H1 (cell line): ENCODE data around the gene KCNH1. TPM values are rescaled to one million over a fixed set of nuclear protein-coding genes. Genes with fewer than 3 reads are reported as not detected.

Experiments used
- CTCF ChIA-PET: fragments of 300-600 bp; sonication (Branson Sonifier 250); formaldehyde crosslinking; loops from one replicate; lab custom pipeline; 2021; ENCODE audit not compliant: partially characterized antibody; lab: Charles Lee
- POLR2A ChIA-PET: fragments of 300-600 bp; sonication (Branson Sonifier 250); formaldehyde crosslinking; loops from one replicate; lab custom pipeline; 2021; ENCODE audit warnings: inconsistent platforms; ENCODE audit not compliant: partially characterized antibody; lab: Charles Lee
- DNase-seq, 2 experiments: peaks; one replicate each; pipeline versions ENCODE4 v3.0.0 to v3.0.0-alpha.2; 2010 to 2022; ENCODE audit warnings: low spot score in 2 of 2, low read depth in 1 of 2, mixed read lengths in 1 of 2
- FAIRE-seq: peaks from 2 replicates; lab custom pipeline; 2011; peaks lifted over from hg19 to GRCh38; lab: Jason Lieb, UNC
- H2AFZ ChIP-seq: 2 replicates; pipeline ENCODE4 v1.8.1; 2012; ENCODE audit warnings: low read length, inconsistent platforms
- H2AK5ac ChIP-seq: 2 replicates; pipeline ENCODE4 v1.6.1; 2013; ENCODE audit warnings: low read depth, low read length
- H2BK120ac ChIP-seq: replicated peaks from 2 replicates; pipeline ENCODE3; 2013; ENCODE audit warnings: low read depth, low read length, inconsistent platforms
- H2BK12ac ChIP-seq: 2 replicates; pipeline ENCODE4 v1.6.1; 2013; ENCODE audit warnings: low read depth, low read length
- H2BK15ac ChIP-seq: 2 replicates; pipeline ENCODE4 v1.6.1; 2013; ENCODE audit warnings: low read length
- H2BK20ac ChIP-seq: 2 replicates; pipeline ENCODE4 v1.6.1; 2013; ENCODE audit warnings: low read length
- H2BK5ac ChIP-seq: 2 replicates; pipeline ENCODE4 v1.6.1; 2013; ENCODE audit warnings: low read depth, low read length
- H3K14ac ChIP-seq: 2 replicates; pipeline ENCODE4 v1.6.1; 2013; ENCODE audit warnings: inconsistent platforms; ENCODE audit not compliant: insufficient read length
- H3K18ac ChIP-seq: 2 replicates; pipeline ENCODE4 v1.6.1; 2013; ENCODE audit warnings: low read length; ENCODE audit errors: extremely low read depth
- H3K23ac ChIP-seq: 2 replicates; pipeline ENCODE4 v1.6.1; 2013; ENCODE audit warnings: inconsistent platforms; ENCODE audit not compliant: insufficient read length
- H3K23me2 ChIP-seq: 2 replicates; pipeline ENCODE4 v1.6.1; 2013; ENCODE audit warnings: low read depth, low read length
- H3K27ac ChIP-seq: 2 replicates; pipeline ENCODE4 v1.6.1; 2011; ENCODE audit warnings: low read depth, low read length, inconsistent platforms
- H3K27me3 ChIP-seq, 4 experiments: replicated peaks in 1 of 4; 1 replicate in 1 of 4; 2 replicates in 3 of 4; pipeline versions ENCODE4 v1.6.1 to v1.8.1; 2011 to 2013; ENCODE audit warnings: low read length in 3 of 4, mild to moderate bottlenecking in 3 of 4, inconsistent platforms in 2 of 4, mixed read lengths in 2 of 4, moderate library complexity in 1 of 4; ENCODE audit not compliant: control insufficient read depth in 3 of 4, insufficient read depth in 3 of 4; ENCODE audit errors: extremely low read depth in 1 of 4
- H3K36me3 ChIP-seq, 4 experiments: 2 replicates each; pipeline versions ENCODE4 v1.6.1 to v1.8.1; 2011 to 2013; ENCODE audit warnings: mild to moderate bottlenecking in 4 of 4, low read length in 3 of 4, moderate library complexity in 2 of 4, control low read depth in 1 of 4, inconsistent platforms in 1 of 4; ENCODE audit not compliant: insufficient read depth in 4 of 4, control insufficient read depth in 2 of 4
- H3K4ac ChIP-seq: replicated peaks from 2 replicates; pipeline ENCODE3; 2013; ENCODE audit warnings: low read length, low read depth, mixed read lengths, inconsistent platforms; ENCODE audit not compliant: insufficient read length
- H3K4me1 ChIP-seq, 4 experiments: replicated peaks in 1 of 4; 1 replicate in 1 of 4; 2 replicates in 3 of 4; pipeline versions ENCODE4 v1.6.1 to v1.8.1; 2011 to 2013; ENCODE audit warnings: low read length in 3 of 4, inconsistent platforms in 2 of 4, mixed read lengths in 1 of 4; ENCODE audit not compliant: insufficient read depth in 4 of 4, control insufficient read depth in 3 of 4
- H3K4me2 ChIP-seq, 2 experiments: 2 replicates each; pipeline versions ENCODE4 v1.6.1 to v1.8.1; 2011 to 2013; ENCODE audit warnings: low read depth in 2 of 2, low read length in 2 of 2, control low read depth in 1 of 2, inconsistent platforms in 1 of 2, mild to moderate bottlenecking in 1 of 2; ENCODE audit not compliant: insufficient read depth in 1 of 2
- H3K4me3 ChIP-seq, 4 experiments: fragments of 200-600, 300-600 bp in 1 of 4; sonication (generic), shearing (Covaris generic), sonication (Bioruptor Twin) in 1 of 4; 2 replicates each; pipeline versions ENCODE4 v1.5.1 to v1.8.1; 2011 to 2016; ENCODE audit warnings: low read length in 4 of 4, low read depth in 3 of 4, control low read depth in 2 of 4, inconsistent platforms in 2 of 4, mild to moderate bottlenecking in 2 of 4, mixed read lengths in 1 of 4, moderate library complexity in 1 of 4; ENCODE audit not compliant: insufficient read depth in 2 of 4; ENCODE audit errors: extremely low read depth in 1 of 4
- H3K56ac ChIP-seq: replicated peaks from 2 replicates; pipeline ENCODE3; 2013; ENCODE audit warnings: low read depth, mild to moderate bottlenecking, mixed read lengths, low read length, inconsistent platforms; ENCODE audit not compliant: insufficient read length
- H3K79me1 ChIP-seq: 2 replicates; pipeline ENCODE4 v1.6.1; 2013; ENCODE audit warnings: low read depth, low read length, control low read depth
- H3K79me2 ChIP-seq, 2 experiments: 2 replicates each; pipeline versions ENCODE4 v1.6.1 to v1.8.1; 2012 to 2013; ENCODE audit warnings: low read length in 2 of 2, mild to moderate bottlenecking in 2 of 2, inconsistent platforms in 1 of 2; ENCODE audit not compliant: insufficient read depth in 2 of 2, control insufficient read depth in 1 of 2
- H3K9ac ChIP-seq, 4 experiments: replicated peaks in 1 of 4; 1 replicate in 1 of 4; 2 replicates in 3 of 4; pipeline versions ENCODE4 v1.6.1 to v1.8.1; 2011 to 2013; ENCODE audit warnings: low read depth in 3 of 4, low read length in 3 of 4, control low read depth in 2 of 4, mild to moderate bottlenecking in 2 of 4, moderate library complexity in 2 of 4, inconsistent platforms in 1 of 4; ENCODE audit errors: extremely low read depth in 1 of 4
- H3K9me3 ChIP-seq, 2 experiments: 2 replicates each; pipeline versions ENCODE4 v1.6.1 to v1.8.1; 2012 to 2013; ENCODE audit warnings: mild to moderate bottlenecking in 2 of 2, moderate library complexity in 2 of 2, control low read depth in 1 of 2, inconsistent platforms in 1 of 2, low read depth in 1 of 2, low read length in 1 of 2, mixed read lengths in 1 of 2; ENCODE audit not compliant: insufficient read depth in 2 of 2
- H4K20me1 ChIP-seq, 2 experiments: replicated peaks in 1 of 2; 2 replicates each; pipeline versions ENCODE3 to v1.8.1; 2011 to 2013; ENCODE audit warnings: inconsistent platforms in 2 of 2, low read length in 2 of 2, mild to moderate bottlenecking in 1 of 2; ENCODE audit not compliant: insufficient read depth in 2 of 2, control insufficient read depth in 1 of 2
- H4K5ac ChIP-seq: 2 replicates; pipeline ENCODE4 v1.6.1; 2013; ENCODE audit warnings: low read length, low read depth, mixed read lengths, inconsistent platforms; ENCODE audit not compliant: insufficient read length
- H4K8ac ChIP-seq: 2 replicates; pipeline ENCODE4 v1.8.0; 2013; ENCODE audit warnings: mild to moderate bottlenecking, moderate library complexity, low read length, inconsistent platforms; ENCODE audit not compliant: insufficient read depth; ENCODE audit errors: extremely low read depth
- H4K91ac ChIP-seq: replicated peaks from 2 replicates; pipeline ENCODE3; 2013; ENCODE audit warnings: low read length, mixed read lengths, inconsistent platforms; ENCODE audit not compliant: insufficient read length
- CREB1 ChIP-seq: IDR thresholded peaks from 2 replicates; pipeline ENCODE4 v1.6.1; 2012; ENCODE audit warnings: inconsistent platforms
- GABPA ChIP-seq: IDR thresholded peaks from 2 replicates; pipeline ENCODE4 v1.6.1; 2011; ENCODE audit warnings: mild to moderate bottlenecking, low read length, moderate library complexity, borderline replicate concordance; ENCODE audit not compliant: insufficient read depth
- KDM1A ChIP-seq: fragments of 200-600, 300-600 bp; sonication (generic); IDR thresholded peaks from 2 replicates; pipeline ENCODE4 v1.7.1; 2016; ENCODE audit warnings: mild to moderate bottlenecking, low read length, borderline replicate concordance
- RBBP5 ChIP-seq: IDR thresholded peaks from 2 replicates; pipeline ENCODE4 v1.7.1; 2012; ENCODE audit warnings: low read depth, mild to moderate bottlenecking, inconsistent platforms, low read length, moderate library complexity, borderline replicate concordance
- polyA plus RNA-seq, 7 experiments: library from polyadenylated mRNA; depleted of rRNA in 3 of 7; stranded (reverse) in 5 of 7; unstranded in 2 of 7; fragments of >200 nt in 5 of 7; fragments of 200-250 nt in 2 of 7; gene quantifications; 1 replicate in 5 of 7; 2 replicates in 1 of 7; 4 replicates in 1 of 7; pipeline versions ENCODE4 v1.2.1 to v1.2.3, GENCODE V29; 2011 to 2013; ENCODE audit warnings: missing spikeins in 2 of 7, mixed read lengths in 2 of 7
- total RNA-seq: library from RNA; stranded (reverse); fragmentation: NEBNext Ultra II Directional; extraction: Animal tissue kit (Norgen Biotek cat#: 25700); gene quantifications from 2 replicates; pipeline ENCODE4 v1.2.1, GENCODE V29; 2021

The KCNH1 gene
- total and polyA plus RNA-seq, 2 of the 8 experiments (the other 6 are each of a cell fraction or from before 2014, with no cell fraction given) = 0.27 to 0.34 TPM

DNA sequence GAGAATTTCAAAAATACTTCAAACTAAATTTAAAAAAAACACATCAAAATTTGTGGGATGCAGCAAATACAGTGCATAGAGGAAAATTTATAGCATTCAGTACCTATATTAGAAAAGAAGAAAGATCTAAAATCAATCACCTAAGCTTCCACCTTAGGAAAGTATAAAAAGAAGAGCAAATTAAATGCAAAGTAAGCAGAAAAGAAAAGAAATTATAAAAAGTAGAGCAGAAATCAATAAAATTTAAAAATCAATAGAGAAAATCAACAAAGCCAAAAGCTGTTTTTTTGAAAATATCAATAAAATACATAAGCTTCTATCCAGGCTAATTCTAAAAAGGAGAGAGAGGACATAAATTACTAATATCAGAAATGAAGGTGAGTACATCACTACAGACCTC lies 255.4 kb downstream of the KCNH1 start:
- H3K23ac ChIP-seq = no peak overlapping the region
- H3K4me3 ChIP-seq = no peak overlapping the region
- CTCF ChIA-PET = no interaction called here
- no peak overlapping the region for H2BK20ac ChIP-seq
- no peak overlapping the region for H2AFZ ChIP-seq
- POLR2A ChIA-PET = no interaction called here
- H2AK5ac ChIP-seq = no peak overlapping the region
- no peaks in the 10 kb centered on the region for H3K9me3 ChIP-seq
- no peak for DNase-seq
- no peak overlapping the region for H3K18ac ChIP-seq
- H3K56ac ChIP-seq = no peak overlapping the region
- no peak overlapping the region for H2BK15ac ChIP-seq
- no peak overlapping the region for H2BK12ac ChIP-seq
- H3K9ac ChIP-seq = no peak overlapping the region
- H4K5ac ChIP-seq = no peak overlapping the region
- H3K14ac ChIP-seq = no peak overlapping the region
- H3K36me3 ChIP-seq = no peaks in the 10 kb centered on the region
- H2BK120ac ChIP-seq = no peak overlapping the region
- H4K91ac ChIP-seq = no peak overlapping the region
- no peaks in the 10 kb centered on the region for H3K4me1 ChIP-seq
- H3K27ac ChIP-seq = no peak overlapping the region
- no peak overlapping the region for H3K4ac ChIP-seq
- H3K79me1 ChIP-seq = no peaks in the 10 kb centered on the region
- H3K4me2 ChIP-seq = no peak overlapping the region
- no peak for TF ChIP-seq RBBP5
- TF ChIP-seq KDM1A = no peak
- no peak for TF ChIP-seq CREB1
- no peak for TF ChIP-seq GABPA
- H3K23me2 ChIP-seq = no peaks in the 10 kb centered on the region
- H3K79me2 ChIP-seq = no peaks in the 10 kb centered on the region
- H4K8ac ChIP-seq = no peak overlapping the region
- no peaks in the 10 kb centered on the region for H3K27me3 ChIP-seq
- H2BK5ac ChIP-seq = no peak overlapping the region
- FAIRE-seq = no peak
- no peaks in the 10 kb centered on the region for H4K20me1 ChIP-seq
